ENCODE results near the gene AGBL1.

The AGBL1 gene

DNA sequence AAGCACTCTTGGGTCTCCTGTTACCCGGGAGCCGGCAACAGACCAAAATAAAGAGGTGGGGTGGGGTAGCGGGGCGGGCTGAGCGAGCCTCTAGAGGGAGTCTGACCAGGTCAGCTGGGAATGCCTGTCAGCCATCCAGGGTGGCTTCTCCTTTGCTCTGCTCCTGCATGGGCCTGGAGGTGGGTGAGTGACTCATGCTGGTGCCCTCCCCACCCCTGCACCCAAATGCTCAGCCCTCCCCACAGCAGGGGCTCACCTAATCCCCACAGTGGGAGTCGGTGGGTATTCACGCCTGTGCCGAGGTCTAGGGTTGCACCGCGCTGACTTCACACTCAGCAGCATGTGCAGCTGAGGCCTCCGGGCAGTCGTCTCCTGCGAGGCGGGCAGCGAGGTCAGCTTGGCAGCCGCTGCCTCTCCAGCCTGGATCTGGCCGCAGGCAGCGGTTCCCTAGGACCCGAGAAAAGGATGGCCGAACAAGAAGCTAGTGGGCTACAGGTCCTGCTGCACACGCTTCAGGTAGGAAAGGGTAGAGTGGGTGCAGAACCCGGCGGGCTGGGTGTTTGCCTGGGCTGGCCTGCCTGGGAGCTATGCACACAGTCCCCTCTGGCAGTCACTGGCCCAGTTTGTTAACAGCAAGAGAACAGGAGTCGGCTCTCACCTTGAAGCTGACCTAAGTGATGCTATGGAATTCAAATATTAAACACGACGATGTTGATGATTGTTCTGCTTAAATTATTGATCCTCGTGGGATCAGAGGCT is at the start of gene AGBL1:
Gene AGBL1 (plus strand): TSS at position 364 of the 759 bp plus-strand sequence.
- no peak for DNase-seq (ENCODE audit: low read depth in 2 of 2)

DNA sequence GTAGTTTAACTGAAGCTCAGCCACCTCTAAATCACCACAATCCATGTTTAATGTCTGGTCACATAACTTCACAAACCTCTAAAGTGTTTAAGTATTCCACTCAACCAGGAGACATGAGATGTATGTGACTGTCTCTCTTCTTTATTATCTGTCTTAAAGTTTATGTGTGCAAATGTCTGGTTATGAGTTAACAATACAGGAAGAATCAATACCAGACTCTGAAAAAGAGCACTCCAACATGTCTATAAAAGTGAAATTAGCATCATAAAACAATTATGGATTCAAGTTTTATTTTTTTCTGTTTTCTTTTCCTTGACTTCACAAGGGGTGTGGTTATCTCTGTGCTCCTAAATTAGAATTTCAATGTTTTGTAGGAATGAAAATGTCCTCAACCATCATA is 44.8 kb upstream of the AGBL1 start:
- no peak for DNase-seq (ENCODE audit: low read depth in 2 of 2)

DNA sequence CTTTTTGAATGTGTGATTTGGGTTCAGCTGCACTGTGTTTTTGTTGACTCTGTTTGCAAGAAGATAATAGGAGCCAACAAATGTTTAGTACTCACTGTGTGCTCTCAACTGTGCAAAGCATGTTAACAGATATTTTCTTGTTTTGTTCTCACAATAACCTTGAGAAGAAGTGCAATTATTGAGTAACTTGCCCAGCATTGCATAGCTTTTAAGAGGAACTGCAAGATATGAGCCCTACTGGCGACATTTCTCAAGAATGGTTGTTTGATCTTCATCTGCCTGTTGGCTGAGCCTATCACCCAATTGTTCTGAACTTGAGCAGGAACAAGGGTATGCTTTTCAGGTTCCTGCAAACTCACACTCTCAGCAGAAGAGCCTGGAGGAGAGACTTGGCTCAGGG is 43.4 kb upstream of the AGBL1 start:
- DNase-seq (ENCODE audit: low read depth in 2 of 2), result no peak

DNA sequence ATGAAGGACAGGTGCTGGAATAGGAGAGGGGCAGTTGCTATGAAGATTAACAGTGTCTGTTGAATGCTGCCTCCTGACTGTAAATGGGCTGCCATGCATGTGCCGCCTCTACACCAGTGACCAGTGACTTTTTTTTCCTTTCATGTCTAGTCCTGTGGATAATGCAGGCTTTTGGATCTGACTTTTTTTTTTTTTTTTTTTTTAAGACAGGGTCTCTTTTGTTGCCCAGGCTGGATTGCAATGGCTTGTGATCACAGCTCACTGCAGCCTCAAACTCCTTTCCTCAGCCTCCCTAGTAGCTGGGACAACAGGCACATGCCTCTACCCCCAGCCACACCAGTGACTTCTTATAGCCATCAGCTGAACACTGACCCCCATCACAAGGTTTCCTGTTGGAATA is 41.2 kb upstream of the AGBL1 start:
- no peak for DNase-seq (ENCODE audit: low read depth in 2 of 2)

DNA sequence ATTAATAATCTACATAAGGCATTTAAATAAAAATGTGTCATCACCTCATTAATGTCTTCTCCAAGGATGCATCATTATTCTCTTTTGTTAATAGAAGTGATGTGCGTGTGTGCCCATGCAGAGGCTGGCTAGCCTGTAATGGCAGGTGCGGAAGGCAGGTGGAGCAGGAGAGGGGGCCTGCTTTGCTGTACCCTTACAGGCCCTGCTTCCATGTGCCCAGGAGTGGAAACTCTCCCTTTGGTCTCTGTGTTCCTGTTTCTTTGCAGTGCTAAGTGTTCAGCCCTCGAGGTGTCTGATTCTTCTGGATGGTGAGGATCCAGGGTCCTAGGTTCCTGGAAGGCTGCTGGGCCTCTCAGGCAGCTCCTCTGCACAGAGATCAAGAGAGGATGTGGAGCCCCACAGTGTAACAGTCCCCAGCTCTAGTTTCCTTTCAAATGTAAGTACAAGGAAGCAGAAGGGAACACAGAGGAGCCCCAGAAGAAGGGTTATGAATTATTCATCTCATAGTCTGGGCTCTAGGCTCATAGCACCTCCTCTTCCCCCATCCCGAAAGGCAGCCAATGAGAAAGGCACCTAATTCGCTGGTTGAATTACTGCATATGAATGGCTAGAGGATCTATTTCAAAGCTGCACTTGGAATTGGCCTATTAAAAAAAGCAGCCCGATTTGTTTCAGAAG is 39.2 kb upstream of the AGBL1 start:
- DNase-seq (ENCODE audit: low read depth in 2 of 2), result no peak

DNA sequence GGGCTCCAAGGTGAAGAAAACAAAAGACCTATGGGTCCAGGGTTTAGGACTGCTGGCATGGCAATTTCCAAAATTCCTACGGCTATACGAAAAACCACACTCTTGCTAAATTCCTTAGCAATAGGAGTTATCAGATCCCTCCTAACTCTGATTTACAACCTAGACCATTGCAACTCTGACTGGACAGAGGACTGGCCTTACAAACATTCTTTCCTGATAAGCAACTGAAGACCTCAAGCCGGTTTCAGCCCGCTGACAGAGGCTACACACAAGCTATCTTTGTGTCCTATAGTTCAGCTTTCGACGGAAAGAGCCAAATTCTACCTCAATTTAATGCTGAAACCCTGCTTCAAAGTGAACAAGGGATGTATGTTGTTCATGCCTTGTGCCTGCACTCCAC is 38.3 kb upstream of the AGBL1 start:
- no peak for DNase-seq (ENCODE audit: low read depth in 2 of 2)

DNA sequence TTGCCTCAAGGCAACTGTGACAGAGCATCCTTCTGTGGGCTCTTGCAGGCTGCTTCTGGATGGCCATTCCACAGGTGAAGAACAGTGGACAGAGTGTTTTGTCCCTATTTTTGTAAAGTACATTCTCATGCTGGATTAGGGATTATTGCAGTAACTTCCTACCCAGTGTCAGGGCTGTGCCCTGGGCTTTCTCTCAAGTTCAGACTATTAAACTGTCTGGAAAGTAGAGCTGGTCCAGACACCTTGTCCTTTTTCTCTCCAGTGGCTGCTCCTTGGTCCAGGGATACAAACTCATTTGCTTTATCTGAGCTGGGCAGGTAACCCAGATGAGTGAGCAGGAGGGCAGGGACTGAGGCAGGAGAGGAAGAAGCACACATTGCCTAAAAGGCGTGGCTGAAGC is 37.4 kb upstream of the AGBL1 start:
- DNase-seq (ENCODE audit: low read depth in 2 of 2), result no peak

DNA sequence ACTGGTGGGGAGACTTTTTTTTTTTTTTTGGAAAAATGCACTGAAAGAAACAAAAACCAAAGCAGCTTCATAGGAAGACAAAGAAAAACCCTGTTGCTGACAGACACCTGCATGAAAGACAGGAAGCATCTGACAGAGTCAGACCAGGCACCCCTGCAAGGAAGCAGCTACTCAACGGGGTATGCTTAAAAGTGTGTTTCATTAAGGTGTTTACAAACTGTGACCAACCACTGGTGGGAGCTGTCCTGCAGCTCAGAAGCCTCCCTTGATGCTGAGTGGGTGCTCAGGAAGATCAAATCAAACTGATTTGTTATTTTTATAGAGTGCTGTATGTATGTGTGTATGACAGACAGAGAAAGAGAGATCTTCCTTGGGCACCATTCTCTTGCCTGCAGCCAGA is 34.7 kb upstream of the AGBL1 start:
- DNase-seq (ENCODE audit: low read depth in 2 of 2), result no peak

DNA sequence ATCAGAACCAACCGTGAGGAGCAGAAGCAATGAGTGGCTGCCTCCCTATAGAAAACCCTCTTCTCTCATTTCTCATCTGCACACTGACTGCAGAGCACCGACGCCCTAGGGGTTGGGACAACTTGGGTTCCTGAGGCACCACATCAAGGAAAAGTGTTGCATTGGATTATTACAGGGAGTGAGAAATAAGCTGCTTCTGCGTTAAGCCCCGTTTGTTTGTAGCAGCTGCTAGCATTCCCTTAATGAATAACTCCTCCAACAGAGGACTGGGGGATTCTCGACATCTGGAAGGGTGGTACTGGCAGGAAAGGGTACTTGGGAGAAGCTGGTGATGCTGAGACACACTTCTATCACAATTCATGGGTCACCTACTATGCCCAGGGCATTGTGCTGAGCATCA is 25.3 kb upstream of the AGBL1 start:
- DNase-seq (ENCODE audit: low read depth in 2 of 2), result no peak

DNA sequence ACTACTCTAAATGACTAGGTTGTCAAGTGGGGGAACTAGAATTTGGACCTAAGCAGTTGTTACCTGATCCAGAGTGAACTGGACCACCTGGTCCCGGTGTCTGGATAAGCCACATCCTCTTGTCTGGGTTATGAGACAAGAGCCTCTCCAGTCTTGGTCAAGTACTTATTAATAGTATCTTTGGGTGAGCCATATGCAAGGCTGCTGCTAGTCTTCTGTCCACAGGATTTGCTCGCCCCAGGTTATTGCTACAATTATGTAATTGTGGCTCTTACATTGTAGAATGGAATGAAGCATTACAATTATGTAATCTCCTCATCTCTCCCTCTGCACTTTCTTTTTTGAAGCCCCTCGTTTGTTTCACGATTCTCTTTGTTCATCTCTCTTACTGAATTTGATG is 24.0 kb upstream of the AGBL1 start:
- no peak for DNase-seq (ENCODE audit: low read depth in 2 of 2)

DNA sequence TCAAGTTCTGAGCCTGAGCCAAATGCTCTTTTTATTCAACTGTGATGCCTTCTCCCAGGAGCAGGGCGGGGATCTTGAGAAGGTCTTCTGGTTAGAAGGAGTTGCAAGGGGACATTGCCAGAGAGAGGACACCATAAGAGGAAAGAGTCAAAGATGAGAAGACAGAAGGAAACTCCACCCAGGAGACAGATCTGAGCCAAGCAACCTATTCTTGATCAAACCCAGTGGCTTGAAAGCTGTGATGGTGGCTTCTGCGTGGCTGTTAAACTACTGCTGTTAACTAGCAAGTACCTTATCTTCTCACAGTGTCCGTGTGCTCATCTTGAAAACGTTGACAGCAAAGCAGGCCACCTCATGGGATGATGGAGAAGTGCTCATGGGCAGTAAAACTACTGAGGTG is 19.8 kb upstream of the AGBL1 start:
- DNase-seq (ENCODE audit: low read depth in 2 of 2), result no peak

DNA sequence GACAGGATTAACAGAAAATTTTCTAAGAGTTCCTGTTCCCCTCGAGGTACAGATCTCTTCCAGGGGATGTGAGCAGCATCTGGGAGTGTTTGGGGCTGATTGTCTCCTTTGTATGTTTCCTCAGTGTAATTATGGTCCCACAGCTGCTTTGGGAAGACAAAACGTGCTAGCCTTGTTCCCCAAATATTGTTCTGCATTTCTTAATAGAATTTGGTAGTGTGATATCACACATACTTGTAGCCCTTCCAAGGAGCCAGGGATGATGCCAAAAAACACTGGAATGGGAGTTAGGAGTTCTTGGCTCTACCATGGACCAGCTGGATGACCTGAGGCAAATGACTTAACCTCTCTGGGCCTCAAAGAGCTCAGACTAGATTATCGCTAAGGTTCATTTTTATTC is 19.0 kb upstream of the AGBL1 start:
- no peak for DNase-seq (ENCODE audit: low read depth in 2 of 2)

DNA sequence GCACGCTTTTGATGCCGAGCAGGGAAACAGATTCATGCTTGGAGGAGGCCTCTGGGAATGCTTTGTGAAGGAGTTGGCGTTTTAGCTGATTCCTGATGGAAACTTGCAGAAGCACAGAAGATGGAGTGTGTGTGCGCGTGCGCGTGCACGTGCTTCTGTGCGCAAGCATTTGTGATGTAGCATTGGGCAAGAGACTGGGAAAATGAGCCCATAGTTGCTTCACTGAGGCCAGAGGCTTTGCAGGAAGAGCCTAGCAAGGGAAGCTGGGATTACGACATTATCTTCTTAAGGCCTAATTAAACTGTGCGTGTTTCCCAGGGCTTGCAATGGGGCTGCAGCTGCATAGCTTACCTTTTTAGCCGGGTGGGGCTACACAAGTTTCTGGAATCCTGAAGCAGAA is 18.1 kb upstream of the AGBL1 start:
- no peak for DNase-seq (ENCODE audit: low read depth in 2 of 2)

DNA sequence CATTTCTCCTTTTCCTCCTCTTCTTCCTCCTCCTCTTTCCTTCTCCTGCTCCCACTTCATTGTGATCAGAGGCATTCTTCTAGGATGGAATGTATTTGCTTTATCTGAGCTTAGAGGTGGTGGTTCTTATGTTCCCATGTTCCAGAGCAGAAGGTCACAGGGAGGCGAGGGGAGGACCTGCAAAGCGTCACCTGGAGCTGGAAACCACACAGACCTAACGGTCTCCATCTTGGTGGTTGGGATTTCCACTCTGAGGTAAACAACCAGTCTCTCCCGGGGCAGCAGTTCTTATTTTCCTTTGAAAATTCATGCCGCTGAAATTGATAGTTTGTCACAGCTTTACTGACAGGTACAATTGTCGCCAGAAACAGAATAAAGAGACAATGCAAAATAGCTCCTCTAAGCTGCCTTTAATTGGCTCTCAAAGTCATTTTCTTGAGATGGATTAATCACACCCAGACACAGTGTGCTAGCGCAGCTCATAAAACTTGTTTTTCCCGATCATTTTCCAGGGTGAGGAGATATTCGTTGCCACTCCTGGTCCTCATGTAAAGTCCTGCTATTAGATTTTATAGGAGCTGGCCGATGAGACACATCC is 16.9 kb upstream of the AGBL1 start:
- DNase-seq (ENCODE audit: low read depth in 2 of 2), result no peak

DNA sequence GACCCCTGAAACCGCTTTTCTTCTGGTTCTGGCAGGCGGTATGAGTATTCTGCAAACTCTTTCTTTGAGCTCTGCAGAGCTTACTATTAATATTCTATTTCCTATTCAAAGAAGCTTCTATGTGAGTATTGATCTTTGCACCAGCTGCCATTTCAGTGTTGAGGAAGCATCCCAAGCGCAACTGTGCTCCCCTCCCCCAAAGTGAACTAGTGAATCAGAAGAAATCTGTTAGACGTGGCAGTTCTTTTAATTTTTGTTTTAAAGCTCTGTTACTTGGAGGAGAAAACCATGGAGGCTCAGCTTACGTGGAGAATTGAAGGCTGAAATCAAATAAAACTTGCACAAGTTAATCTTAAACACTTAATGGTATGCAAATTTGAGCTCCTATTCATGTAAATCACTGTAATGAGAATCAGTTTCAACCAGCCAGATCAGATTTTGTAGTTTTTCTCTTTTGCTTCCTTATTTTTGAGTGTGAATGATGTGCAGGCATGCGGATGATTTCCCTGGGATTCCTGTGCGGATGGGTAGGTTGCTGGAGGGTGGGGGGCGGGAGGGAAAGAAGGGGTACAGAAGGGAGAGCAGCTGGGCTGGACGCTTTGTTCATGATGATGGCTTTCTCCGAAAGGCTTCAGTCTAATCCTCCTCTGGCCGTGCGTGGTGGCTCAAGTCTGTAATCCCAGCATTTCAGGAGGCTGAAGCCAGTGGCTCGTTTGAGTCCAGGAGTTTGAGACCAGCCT is 16.1 kb upstream of the AGBL1 start:
- DNase-seq (ENCODE audit: low read depth in 2 of 2), result no peak

DNA sequence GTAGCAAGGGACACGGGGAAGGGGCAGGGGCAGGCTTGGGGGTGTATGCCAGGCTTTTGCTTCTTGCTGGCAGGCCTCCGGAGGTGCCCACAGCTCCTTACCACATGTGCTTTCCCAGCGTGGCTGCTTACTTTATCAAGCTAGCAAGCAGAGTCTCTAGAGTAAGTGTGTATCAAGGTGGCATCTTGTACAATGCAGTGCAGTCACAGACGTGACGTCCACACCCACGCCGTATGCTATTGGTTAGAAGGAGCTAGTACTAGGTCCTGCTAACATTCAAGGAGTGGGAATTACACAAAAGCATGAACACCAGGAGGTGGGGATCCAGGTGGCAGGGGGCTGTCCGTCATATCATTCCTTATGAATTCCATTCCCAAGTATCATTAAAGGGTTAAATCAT is 15.3 kb upstream of the AGBL1 start:
- DNase-seq (ENCODE audit: low read depth in 2 of 2), result no peak

DNA sequence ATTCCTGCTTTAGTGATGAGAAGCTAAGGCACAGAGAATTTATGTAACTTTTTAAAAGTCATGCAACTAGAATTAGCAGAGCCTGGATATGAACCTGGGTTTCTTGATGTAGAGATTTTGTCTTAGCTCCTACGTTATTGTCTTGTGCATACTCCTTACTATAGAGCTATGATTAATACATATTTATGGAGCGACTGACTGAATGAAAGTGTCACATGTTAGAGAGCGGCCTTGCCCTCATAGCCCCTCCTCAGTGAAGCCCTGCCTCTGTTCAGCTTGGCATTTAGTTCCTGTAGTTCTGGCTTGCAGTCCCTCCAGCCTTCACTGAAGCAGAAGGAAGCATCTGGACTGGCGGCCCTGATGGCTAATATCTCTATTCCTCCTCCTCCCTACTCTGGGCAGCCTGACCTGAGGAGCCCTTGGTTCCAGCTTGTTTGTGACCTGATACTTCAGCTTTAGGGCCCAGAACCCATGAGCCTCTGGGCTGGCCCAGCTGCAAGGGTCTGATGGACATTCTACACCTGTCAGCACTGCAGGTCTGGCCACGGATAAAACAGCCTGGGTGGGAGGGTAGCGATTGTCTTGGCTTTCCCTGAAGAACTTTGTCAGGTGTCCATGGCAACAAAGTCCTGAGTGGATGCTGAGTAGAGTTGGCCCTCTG is 13.4 kb upstream of the AGBL1 start:
- no peak for DNase-seq (ENCODE audit: low read depth in 2 of 2)

DNA sequence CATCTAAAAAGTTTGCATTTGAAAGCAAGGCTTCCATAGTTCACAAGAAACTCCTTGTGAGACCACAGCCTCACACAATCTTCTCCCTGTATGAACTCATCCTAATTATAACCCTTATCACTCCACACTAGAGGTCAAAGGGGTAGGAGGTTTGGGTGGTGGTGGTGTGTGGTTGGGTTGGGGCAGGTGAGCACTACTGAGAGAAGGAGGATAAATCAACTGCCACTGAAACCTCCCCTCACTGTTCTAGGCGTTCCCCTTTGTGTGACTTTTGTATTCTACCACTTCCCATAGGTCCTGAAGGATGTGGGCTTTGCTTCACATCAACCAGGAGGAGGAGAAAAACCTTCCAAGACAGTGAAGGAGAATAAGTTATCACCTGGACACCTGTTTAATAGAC is 6.4 kb upstream of the AGBL1 start:
- DNase-seq (ENCODE audit: low read depth in 2 of 2), result no peak

DNA sequence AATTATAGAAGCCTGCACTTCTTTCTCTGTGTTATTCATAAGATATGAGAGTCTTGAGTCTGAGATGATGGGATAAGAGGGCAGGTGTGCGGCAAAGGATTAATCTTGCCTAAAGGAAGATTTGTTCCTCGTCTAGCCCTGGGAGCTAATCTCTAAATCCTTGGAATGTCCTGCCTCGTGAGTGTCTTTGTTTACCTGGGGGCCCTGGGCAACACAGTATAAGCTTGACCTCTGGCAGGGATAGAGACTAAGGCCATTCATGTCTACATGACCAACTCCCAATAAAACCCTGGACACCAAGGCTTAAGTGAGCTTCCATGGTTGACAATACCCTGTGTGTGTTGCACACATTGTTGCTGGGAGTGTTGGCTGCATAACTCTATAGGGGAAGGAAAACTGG is 3.2 kb upstream of the AGBL1 start:
- no peak for DNase-seq (ENCODE audit: low read depth in 2 of 2)

DNA sequence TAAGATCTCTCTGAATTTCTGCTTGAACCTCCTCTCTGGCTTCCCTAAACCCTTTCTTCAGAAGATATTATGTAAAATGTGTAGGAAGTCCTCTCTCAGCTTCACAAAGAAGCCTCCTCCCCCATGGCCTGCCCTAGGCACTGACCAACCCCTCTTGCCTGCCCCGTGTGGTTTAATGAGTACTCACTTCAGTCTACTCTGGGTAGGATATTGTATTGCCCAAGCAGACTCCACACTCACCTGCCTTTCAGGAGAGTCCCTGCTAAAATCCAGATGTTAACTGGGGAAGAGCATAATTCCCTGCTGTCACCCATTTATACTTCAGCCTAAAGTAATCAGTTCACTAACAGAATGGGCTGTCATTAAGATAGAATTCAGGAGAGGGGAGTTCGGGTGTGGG is 2.6 kb upstream of the AGBL1 start:
- no peak for DNase-seq (ENCODE audit: low read depth in 2 of 2)

DNA sequence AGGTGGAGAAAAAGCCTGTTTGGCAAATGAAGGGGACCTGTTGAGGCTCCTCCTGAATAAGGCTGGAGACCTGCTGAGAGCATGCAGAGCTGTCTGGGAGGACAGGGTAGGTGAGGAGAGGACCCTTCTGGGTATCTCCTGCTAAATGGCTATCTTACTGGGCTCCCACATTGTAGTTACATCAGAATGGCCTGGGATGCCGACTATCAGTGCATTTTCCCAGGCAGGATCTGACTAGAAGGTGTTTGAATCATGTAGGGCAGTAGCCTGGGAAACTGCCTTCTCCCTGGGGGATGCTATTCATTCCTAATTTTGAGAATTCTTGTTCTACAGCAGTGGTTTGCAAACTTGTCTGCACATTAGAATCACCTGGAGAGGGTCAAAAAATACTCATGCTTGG is 631 bp downstream of the AGBL1 start:
- DNase-seq (ENCODE audit: low read depth in 2 of 2), result no peak
